ENCODE results near the gene NPDC1. TPM values are rescaled to one million over a fixed set of nuclear protein-coding genes. Genes with fewer than 3 reads are reported as not detected.

Gene NPDC1
- total RNA-seq, 1 donor from 2014 or later: 68.0 TPM

GRCh38 chr9:137082222-137082924 is 36.4 kb upstream of the NPDC1 start:
- no peaks in the 10 kb centered on the region for H3K9me3 Mint-ChIP-seq
- H3K4me1 Mint-ChIP-seq (ENCODE audit: unreplicated experiment): no peaks in the 10 kb centered on the region
- H3K36me3 Mint-ChIP-seq: no peaks in the 10 kb centered on the region
- no peak overlapping the region for H3K4me3 Mint-ChIP-seq
- no peak for DNase-seq (ENCODE audit: extremely low spot score, unreplicated experiment)
- TF ChIP-seq, protein P1, sequence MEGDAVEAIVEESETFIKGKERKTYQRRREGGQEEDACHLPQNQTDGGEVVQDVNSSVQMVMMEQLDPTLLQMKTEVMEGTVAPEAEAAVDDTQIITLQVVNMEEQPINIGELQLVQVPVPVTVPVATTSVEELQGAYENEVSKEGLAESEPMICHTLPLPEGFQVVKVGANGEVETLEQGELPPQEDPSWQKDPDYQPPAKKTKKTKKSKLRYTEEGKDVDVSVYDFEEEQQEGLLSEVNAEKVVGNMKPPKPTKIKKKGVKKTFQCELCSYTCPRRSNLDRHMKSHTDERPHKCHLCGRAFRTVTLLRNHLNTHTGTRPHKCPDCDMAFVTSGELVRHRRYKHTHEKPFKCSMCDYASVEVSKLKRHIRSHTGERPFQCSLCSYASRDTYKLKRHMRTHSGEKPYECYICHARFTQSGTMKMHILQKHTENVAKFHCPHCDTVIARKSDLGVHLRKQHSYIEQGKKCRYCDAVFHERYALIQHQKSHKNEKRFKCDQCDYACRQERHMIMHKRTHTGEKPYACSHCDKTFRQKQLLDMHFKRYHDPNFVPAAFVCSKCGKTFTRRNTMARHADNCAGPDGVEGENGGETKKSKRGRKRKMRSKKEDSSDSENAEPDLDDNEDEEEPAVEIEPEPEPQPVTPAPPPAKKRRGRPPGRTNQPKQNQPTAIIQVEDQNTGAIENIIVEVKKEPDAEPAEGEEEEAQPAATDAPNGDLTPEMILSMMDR (conservative IDR thresholded peaks at IDR 0.05): no peak
- peaks cover 36% of the 10 kb centered on the region for H3K27me3 Mint-ChIP-seq
- no peak overlapping the region for H3K27ac Mint-ChIP-seq

DNA sequence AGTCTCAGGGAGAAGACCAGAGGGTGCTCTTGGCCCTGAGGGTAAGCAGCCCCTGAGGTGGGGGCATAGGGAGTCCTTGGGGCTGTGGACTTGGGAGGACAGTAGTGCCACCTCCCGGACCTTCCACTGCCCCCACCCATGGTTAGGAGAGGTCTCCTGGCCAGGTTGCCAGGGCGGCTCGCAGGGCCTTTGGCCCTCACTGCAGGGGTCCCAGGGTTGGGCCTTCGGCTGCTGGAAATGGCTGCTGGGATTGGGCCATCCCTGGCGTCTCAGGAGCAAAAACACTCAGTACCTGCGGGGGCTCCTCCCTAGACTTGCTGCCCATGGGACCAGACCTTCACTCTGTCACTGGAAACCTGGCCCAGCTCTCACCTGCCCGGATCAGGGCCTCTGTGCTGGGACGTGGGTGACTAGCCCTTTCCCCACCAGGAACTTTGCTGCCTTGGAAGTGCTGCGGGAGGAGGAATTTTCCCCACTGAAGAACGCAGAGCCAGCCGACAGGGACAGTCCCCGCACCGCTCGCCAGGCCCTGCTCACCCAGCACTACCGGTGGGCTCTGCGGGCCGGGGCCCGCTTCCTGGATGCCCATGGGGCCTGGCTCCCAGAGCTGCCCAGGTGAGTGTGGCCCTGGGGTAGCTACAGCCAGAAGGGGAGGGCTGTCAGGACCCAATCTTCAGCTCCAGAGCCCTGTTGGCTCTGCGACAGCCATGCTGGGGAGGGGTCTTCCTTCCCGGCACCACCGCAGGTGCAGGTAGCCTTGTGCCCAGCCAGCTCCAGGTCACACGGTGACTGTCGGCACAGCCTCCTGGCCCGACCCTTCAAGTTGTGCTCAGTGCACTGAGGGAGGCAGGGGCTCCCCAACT is 34.5 kb upstream of the NPDC1 start:
- Mint-ChIP-seq H3K4me3 (no peak overlapping the region), H3K27ac (no peak overlapping the region), H3K27me3 (peaks cover 49% of the 10 kb centered on the region), H3K36me3 (no peaks in the 10 kb centered on the region), H3K4me1 (ENCODE audit: unreplicated experiment) (no peaks in the 10 kb centered on the region), H3K9me3 (no peaks in the 10 kb centered on the region)
- TF ChIP-seq, protein P1 (conservative IDR thresholded peaks at IDR 0.05): no peak
- DNase-seq (ENCODE audit: extremely low spot score, unreplicated experiment): no peak

- H3K9me3 Mint-ChIP-seq: no peaks in the 10 kb centered on the region
- no peaks in the 10 kb centered on the region for H3K36me3 Mint-ChIP-seq
- H3K4me1 Mint-ChIP-seq (ENCODE audit: unreplicated experiment): no peaks in the 10 kb centered on the region
- H3K27ac Mint-ChIP-seq: no peak overlapping the region
- TF ChIP-seq, protein P1 (conservative IDR thresholded peaks at IDR 0.05): no peak
- H3K4me3 Mint-ChIP-seq: no peak overlapping the region
- H3K27me3 Mint-ChIP-seq: peaks cover 59% of the 10 kb centered on the region
- no peak for DNase-seq (ENCODE audit: extremely low spot score, unreplicated experiment)
These were observed 33.4 kb upstream of the NPDC1 start for GRCh38 chr9:137079401-137079787.

- Mint-ChIP-seq H3K36me3 (no peaks in the 10 kb centered on the region), H3K27me3 (peaks cover 61% of the 10 kb centered on the region), H3K27ac (no peak overlapping the region), H3K4me1 (ENCODE audit: unreplicated experiment) (no peaks in the 10 kb centered on the region), H3K4me3 (peak overlapping the region; percentile 74), H3K9me3 (no peaks in the 10 kb centered on the region)
- TF ChIP-seq, protein P1 (conservative IDR thresholded peaks at IDR 0.05): no peak
- DNase-seq (ENCODE audit: extremely low spot score, unreplicated experiment): no peak
These were observed 32.9 kb upstream of the NPDC1 start for GRCh38 chr9:137078701-137079400.

GRCh38 chr9:137077758-137078693 is 32.0 kb upstream of the NPDC1 start:
- no peaks in the 10 kb centered on the region for H3K9me3 Mint-ChIP-seq
- DNase-seq (ENCODE audit: extremely low spot score, unreplicated experiment): no peak
- peaks cover 57% of the 10 kb centered on the region for H3K27me3 Mint-ChIP-seq
- H3K27ac Mint-ChIP-seq: no peak overlapping the region
- H3K4me1 Mint-ChIP-seq (ENCODE audit: unreplicated experiment): no peaks in the 10 kb centered on the region
- TF ChIP-seq, protein P1 (conservative IDR thresholded peaks at IDR 0.05): no peak
- H3K4me3 Mint-ChIP-seq: peak overlapping the region; percentile 74
- H3K36me3 Mint-ChIP-seq: no peaks in the 10 kb centered on the region

All from type B pancreatic cell (in vitro differentiated cells).